MCF 10A (cell line): ENCODE results near the gene ARL17A. TPM values are rescaled to one million over a fixed set of nuclear protein-coding genes. Genes with fewer than 3 reads are reported as not detected.
"Not testable (repeated sequence)": the region's sequence is repeated elsewhere in the genome, so short reads cannot be mapped to it uniquely, and the experiment has no call there.

Experiments
- BruUV-seq: library from RNA; stranded (reverse); fragments of 400-500 nt; replicated peaks from 2 replicates; lab custom pipeline; 2021; lab: Mats Ljungman, UMichigan
- CTCF ChIA-PET: fragments of 300-600 bp; sonication (Branson Sonifier 250); formaldehyde crosslinking; extraction: SDS; loops from one replicate; lab custom pipeline; 2021; ENCODE audit warnings: antibody characterized with exemption, inconsistent platforms; lab: Yijun Ruan, JAX
- POLR2A ChIA-PET: fragments of 300-600, 350-650 bp; sonication (Branson Sonifier 250); formaldehyde crosslinking; extraction: SDS; loops from one replicate; lab custom pipeline; 2020; ENCODE audit warnings: antibody characterized with exemption, inconsistent platforms; lab: Yijun Ruan, JAX
- DNase-seq: peaks from one replicate; pipeline ENCODE4 v3.0.0-alpha.2; 2018; ENCODE audit not compliant: unreplicated experiment
- H3K27ac Mint-ChIP-seq: one replicate; pipeline ENCODE4 v1.8.0; 2022; ENCODE audit warnings: mild to moderate bottlenecking, low read depth, mixed read lengths; ENCODE audit not compliant: unreplicated experiment
- H3K27me3 Mint-ChIP-seq: one replicate; pipeline ENCODE4 v1.8.0; 2022; ENCODE audit warnings: mixed read lengths; ENCODE audit not compliant: insufficient read depth, unreplicated experiment
- H3K36me3 Mint-ChIP-seq: one replicate; pipeline ENCODE4 v1.8.0; 2022; ENCODE audit warnings: mild to moderate bottlenecking, moderate library complexity, mixed read lengths; ENCODE audit not compliant: insufficient read depth, unreplicated experiment
- H3K4me1 Mint-ChIP-seq: one replicate; pipeline ENCODE4 v1.8.0; 2022; ENCODE audit warnings: mixed read lengths; ENCODE audit not compliant: insufficient read depth, unreplicated experiment
- H3K4me3 Mint-ChIP-seq: one replicate; pipeline ENCODE4 v1.8.0; 2022; ENCODE audit warnings: mild to moderate bottlenecking, moderate library complexity, mixed read lengths; ENCODE audit not compliant: unreplicated experiment
- H3K9me3 Mint-ChIP-seq: one replicate; pipeline ENCODE4 v1.8.0; 2022; ENCODE audit warnings: mixed read lengths; ENCODE audit not compliant: unreplicated experiment
- intact Hi-C: fragments of 100-400 bp; cut with micrococcal nuclease; formaldehyde crosslinking; loops from 2 replicates; pipeline ENCODE4 v1.14.1; 2022
- total RNA-seq: library from RNA; stranded (reverse); gene quantifications from 2 replicates; pipeline ENCODE4 v1.2.3, GENCODE V29; 2022

Gene ARL17A
- total RNA-seq, 1 experiment from 2014 or later, result 20.7 TPM

DNA sequence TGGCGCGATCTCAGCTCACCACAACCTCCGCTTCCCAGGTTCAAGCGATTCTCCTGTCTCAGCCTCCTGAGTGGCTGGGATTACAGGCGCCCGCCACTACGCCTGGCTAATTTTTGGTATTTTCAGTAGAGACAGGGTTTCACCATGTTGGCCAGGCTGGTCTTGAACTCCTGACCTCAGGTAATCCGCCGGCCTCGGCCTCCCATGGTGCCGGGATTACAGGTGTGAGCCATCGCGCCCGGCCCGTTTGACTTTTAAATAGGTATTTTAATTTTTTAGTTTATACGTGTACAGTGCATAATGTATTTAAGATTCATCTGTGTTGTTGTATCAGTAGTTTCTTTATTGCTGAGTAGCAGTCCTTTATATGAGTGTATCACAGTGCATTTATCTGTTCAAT is 87.5 kb downstream of the ARL17A start:
- H3K27me3 Mint-ChIP-seq, intact Hi-C loops, H3K4me1 Mint-ChIP-seq, H3K9me3 Mint-ChIP-seq, POLR2A ChIA-PET, H3K4me3 Mint-ChIP-seq, H3K27ac Mint-ChIP-seq, DNase-seq, BruUV-seq, H3K36me3 Mint-ChIP-seq: not testable (repeated sequence)
- CTCF ChIA-PET, result interaction anchor here (0.6 kb wide), 2 partner anchors 914 to 1801 kb away, joined by 3 read pairs; no protein-coding TSS in a partner anchor

DNA sequence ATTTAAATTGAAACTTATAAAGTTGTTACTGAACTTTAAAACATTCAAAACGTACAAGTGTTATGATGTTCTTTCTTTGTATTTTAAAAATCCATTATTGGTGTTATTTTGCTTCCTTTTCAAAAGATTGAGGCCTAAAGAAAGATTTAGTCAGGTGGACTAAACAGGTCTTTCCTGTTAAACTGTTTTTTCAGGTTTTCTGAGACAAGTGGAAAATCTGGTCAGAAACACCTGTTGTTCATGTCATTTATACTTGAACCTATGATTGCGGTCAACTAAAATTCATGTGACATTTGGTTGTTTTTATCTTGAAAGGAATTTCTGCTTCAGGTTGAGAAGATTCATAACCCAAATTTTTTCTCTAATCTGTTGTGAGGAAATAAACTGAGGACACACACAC is 98.2 kb downstream of the ARL17A start:
- H3K9me3 Mint-ChIP-seq, CTCF ChIA-PET, DNase-seq, intact Hi-C loops, POLR2A ChIA-PET, H3K27me3 Mint-ChIP-seq, H3K27ac Mint-ChIP-seq, H3K4me1 Mint-ChIP-seq, H3K36me3 Mint-ChIP-seq, BruUV-seq, H3K4me3 Mint-ChIP-seq: not testable (repeated sequence)

DNA sequence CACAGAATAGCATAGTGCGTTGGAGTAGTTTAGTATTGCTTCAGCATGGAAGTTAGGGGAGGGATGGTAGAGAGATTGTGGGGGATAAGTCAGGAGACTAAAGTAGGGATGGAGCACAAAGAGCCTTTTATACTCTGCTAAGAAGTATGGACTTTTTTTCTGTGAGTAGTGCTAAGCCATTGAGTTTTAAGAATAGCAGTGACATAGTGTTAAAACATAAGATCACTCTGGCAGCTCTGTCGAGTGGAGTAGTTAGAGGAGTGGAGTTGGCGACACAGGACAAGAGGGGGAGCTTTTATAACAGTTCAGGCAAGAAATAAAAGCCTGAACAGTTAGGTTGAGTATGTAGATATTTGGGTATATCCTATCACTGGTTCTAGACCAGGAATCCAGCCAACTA is 100.7 kb downstream of the ARL17A start:
- H3K4me3 Mint-ChIP-seq, CTCF ChIA-PET, H3K27ac Mint-ChIP-seq, POLR2A ChIA-PET, H3K36me3 Mint-ChIP-seq, BruUV-seq, H3K27me3 Mint-ChIP-seq, H3K9me3 Mint-ChIP-seq, intact Hi-C loops, DNase-seq, H3K4me1 Mint-ChIP-seq: not testable (repeated sequence)

DNA sequence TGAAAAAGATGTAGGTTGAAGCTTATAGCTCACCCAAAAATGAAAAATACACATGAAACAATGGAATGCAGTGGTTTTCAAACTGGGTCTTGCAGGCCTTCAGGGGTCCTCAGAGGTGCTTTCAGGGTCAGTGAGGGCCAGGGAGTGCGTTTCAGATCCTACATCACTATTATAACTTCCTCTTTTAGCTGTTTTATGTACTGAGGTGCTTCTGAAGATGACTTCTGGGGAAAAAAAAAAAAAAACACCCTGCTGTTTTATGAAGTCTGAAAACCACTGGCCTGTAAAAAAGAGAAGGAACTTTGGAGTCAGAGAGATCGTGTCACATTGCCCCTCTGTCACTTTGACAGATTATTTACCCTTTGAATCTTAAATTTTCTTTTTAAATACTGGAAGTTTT is 103.9 kb downstream of the ARL17A start:
- H3K27me3 Mint-ChIP-seq, H3K9me3 Mint-ChIP-seq, POLR2A ChIA-PET, BruUV-seq, H3K36me3 Mint-ChIP-seq, CTCF ChIA-PET, intact Hi-C loops, H3K4me3 Mint-ChIP-seq, DNase-seq, H3K27ac Mint-ChIP-seq, H3K4me1 Mint-ChIP-seq: not testable (repeated sequence)

DNA sequence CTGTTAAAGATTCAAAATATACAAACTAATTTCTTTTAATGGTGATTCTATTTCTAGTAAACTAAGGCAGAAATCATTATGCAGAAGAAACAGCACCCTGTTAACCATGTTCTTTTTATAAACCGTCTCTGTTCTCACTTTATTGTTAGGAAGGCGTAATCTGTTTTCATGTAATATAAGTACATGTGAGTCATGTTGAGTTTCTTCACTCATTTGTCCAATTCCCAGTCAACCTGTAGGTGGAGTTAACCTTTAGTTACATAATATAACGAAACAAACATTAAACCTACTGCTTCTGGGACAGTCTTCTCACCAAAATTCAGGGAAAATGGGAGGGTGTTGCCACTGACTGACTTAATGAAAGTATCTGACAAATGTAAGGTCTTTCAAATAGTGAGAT is 105.0 kb downstream of the ARL17A start:
- H3K4me1 Mint-ChIP-seq, H3K27ac Mint-ChIP-seq, intact Hi-C loops: not testable (repeated sequence)

DNA sequence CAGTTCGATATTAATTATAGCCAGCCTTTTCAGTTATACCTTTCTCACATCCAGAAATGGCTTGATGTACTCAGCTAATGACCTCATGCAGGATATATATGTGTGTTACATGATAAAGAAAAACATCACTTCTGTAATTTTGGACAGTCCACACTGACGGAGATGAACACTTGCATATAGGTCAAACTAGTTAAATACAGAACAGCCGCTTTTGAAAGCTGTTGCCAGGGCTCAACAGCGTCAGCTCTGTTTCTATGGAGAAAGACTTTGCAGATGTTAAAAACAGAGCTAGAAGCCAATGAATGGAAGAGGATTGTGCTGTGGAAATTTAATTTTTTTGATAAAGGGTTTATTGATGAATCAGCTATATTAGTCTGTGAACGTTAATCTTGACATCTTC is 111.9 kb downstream of the ARL17A start:
- H3K27ac Mint-ChIP-seq, H3K4me3 Mint-ChIP-seq, DNase-seq, POLR2A ChIA-PET, H3K9me3 Mint-ChIP-seq, H3K27me3 Mint-ChIP-seq, H3K4me1 Mint-ChIP-seq, CTCF ChIA-PET, BruUV-seq, intact Hi-C loops, H3K36me3 Mint-ChIP-seq: not testable (repeated sequence)

More for the DNA sequence above, 105.0 kb downstream of the ARL17A start:
- H3K9me3 Mint-ChIP-seq, POLR2A ChIA-PET, DNase-seq, CTCF ChIA-PET, H3K27me3 Mint-ChIP-seq, H3K36me3 Mint-ChIP-seq, H3K4me3 Mint-ChIP-seq, BruUV-seq: not testable (repeated sequence)

Other genes with a start within 250 kb of the ARL17A start
- 12.5 and 14.2 TPM in 2 replicates for gene ARL17B, start 217.9 kb downstream of the ARL17A start, total RNA-seq
- gene LRRC37A2, start 67.2 kb downstream of the ARL17A start, total RNA-seq, result 5.5 and 6.1 TPM in 2 replicates
- gene NSF, start 11.0 kb upstream of the ARL17A start, total RNA-seq, result 21.1 and 24.1 TPM in 2 replicates
- 2.4 and 2.9 TPM in 2 replicates for gene WNT3, start 239.0 kb upstream of the ARL17A start, total RNA-seq